Left hindlimb (tissue), 1 donor: ENCODE measurements around the gene HNF4A.

ENCODE experiments used
- DNase-seq: peaks from one replicate; pipeline ENCODE4 v3.0.0-alpha.2; 2018

The HNF4A gene

GRCh38 chr20:44392776-44393607 lies 37.5 kb downstream of the HNF4A start:
- DNase-seq = no peak

GRCh38 chr20:44393608-44394451 lies 38.3 kb downstream of the HNF4A start:
- no peak for DNase-seq

DNA sequence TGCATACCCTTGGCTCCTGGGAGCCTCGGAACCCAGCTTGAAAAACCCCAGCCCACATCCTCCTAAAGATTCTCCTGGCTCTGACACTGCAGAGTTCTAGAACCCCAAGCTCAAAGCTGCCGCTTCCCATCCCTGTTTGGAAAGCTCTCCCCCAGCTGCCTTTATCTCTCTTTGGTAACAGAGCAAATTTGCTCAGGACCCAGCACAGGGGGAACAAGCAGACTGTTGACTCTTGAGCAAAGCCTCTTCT lies 38.9 kb downstream of the HNF4A start:
- DNase-seq = no peak

GRCh38 chr20:44394702-44395460 lies 39.4 kb downstream of the HNF4A start:
- DNase-seq = no peak

DNA sequence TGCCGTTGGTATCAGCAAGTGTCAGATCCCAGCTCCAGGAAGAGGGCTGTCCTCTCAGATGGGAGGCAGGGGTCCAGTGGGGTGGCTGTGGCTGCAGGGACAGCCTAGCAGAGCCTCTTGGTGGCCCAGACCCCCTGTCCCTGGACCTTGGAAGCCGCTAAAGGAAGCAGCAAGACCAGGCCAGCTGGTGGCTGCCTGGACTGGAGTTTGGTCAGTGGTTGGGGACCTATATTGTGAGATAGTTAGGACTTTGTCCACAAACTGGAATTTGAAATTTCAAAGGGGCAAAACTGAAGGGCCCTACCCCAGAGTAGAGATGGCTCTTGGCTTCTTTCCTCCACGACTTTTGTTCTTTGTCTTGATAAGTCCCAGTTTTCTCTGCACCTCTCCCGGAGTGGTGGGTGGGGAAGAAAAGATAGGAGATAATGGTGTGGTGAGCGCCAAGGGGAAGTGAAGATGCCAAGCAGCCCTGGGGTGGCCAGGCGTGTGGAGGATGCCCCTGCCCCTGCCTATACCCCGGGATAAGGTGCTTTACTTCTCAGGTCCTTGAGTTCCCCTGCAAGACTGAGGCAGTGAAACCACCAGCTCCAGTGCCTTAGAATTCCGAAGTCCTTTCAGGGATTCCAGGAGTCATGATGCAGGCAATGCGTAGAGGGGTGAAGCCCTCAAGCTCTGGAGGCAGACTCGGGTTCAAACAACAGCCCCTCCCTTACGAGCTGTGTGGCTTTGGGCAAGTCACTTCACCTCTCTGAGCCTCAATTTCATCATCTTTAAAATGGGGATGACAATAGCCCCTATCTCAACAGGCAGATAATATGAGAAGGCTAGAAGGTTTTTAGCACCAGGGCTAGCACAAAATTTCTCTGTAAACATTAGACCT lies 40.2 kb downstream of the HNF4A start:
- DNase-seq = no peak

DNA sequence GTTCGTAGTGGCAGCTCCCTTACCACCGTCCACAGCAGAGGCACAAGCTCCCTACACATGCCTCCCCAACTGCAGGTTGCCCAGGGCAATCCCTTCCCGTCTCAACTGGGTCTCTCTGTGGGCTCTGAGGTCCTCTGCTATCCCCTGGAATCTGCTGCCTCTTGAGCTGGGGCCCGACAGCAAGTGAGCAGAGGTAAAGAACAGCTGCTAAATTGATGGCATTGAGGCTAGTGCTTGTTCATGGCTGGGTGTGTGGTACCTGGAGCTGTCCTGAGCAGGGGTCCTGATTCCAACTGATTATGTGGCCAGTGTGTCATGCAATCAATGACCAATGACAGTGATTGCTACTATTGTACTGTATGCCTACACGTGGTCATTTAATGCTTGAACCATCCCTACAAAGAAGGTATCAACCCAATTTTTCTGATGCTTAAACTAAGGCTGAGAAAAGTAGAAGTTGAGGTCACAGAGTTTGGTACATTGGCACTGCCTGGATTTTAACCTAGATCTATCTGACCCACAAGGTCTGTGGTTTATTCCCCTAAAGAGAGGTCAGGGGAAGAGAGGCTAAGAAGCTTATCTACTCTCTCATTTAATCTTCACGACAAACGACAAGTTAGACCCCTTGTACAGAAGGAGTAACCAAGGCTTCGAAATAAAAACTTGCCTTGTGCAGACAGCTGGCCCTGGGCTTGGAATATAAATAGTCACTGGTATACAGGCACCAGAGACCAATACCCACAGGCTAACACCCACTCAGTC lies 41.1 kb downstream of the HNF4A start:
- no peak for DNase-seq

DNA sequence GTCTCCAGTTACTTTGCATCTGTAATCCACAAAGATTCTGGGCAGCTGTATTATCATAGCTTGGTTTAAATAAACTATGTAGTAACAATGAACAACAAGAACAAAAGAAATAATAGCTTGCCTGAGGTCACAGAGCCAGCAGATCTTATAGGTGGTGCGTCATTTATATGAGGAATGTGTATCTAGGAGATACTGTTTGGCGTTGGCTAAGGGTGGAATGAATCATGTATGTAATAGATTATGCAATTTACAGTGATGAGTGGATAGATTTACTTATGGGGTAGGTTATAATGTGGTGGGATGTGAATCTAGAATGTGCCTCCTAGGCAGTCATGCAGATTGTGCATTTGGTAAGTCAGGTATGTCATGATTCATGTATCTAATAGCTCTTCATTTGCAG lies 42.8 kb downstream of the HNF4A start:
- DNase-seq = no peak

DNA sequence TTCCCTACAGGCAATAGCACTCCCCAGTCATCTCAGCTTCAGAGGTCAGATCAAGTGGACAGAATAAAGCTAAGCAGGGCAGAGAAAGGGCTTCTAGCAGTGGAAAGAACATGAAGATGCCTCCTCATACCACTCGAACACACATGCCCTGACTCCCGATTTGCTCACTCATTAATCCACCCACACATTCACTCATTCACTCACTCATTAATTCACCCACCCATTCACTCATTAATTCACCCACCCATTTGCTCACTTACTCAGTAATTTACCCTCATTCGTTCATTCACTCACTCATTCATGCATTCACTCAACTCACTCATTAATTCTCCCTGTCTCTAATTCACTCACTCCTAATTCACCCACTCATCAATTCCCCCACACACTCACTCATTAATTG lies 43.9 kb downstream of the HNF4A start:
- DNase-seq = no peak

GRCh38 chr20:44400671-44400969 lies 45.1 kb downstream of the HNF4A start:
- no peak for DNase-seq

- no peak for DNase-seq
Observed at GRCh38 chr20:44400970-44401769, 45.7 kb downstream of the HNF4A start.

- DNase-seq = no peak
Observed at GRCh38 chr20:44401770-44402390, 46.4 kb downstream of the HNF4A start.

GRCh38 chr20:44402391-44403193 lies 47.1 kb downstream of the HNF4A start:
- DNase-seq = no peak

GRCh38 chr20:44403194-44404112 lies 48.0 kb downstream of the HNF4A start:
- no peak for DNase-seq

DNA sequence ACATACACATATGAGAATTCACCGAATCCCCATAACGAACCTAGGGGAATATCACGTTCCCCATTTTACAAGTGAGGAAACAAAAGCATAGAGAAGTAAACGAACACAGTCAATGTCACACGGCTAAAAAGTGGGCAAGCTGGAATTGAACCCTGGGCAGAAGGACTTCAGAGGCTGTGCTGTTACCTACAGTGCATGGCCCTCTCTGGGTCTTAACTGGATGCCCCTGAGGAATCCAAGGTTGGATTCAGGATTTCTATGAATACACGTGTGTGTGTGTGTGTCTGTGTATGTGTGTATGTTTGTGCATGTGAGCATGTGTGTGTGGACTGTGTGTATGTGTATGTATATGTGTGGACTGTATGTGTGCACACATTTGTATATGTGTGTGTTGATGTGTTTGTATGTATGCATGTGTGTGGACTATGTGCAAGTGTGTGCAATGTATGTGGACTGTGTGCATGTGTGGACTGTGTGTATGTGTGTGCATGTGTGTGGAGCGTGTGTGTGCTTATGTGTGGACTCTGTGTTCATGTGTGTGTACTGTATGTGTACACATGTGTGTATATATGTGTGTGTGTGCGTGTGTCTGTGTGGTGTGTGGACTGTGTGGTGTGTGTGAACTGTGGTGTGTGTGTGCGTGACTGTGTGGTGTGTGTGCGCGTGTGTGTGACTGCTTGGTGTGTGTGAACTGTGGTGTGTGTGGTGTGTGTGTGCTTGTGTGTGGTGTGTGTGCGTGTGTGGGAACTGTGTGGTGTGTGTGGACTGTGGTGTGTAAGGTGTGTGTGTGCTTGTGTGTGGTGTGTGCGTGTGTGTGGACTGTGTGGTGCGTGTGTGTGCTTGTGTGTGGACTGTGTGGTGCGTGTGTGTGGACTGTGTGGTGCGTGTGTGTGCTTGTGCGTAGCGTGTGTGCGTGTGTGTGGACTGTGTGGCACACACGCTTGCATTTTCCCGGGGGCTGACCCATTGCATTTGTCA lies 49.0 kb downstream of the HNF4A start:
- DNase-seq = no peak

GRCh38 chr20:44405257-44405656 lies 49.8 kb downstream of the HNF4A start:
- DNase-seq = no peak

GRCh38 chr20:44405785-44406571 lies 50.5 kb downstream of the HNF4A start:
- no peak for DNase-seq
